Liver (tissue), 9 donors: ENCODE measurements around the gene CEP131. TPM values are rescaled to one million over a fixed set of nuclear protein-coding genes. Genes with fewer than 3 reads are reported as not detected.

Experiments used
- DNase-seq: peaks from one replicate; pipeline ENCODE4 v3.0.0-alpha.2; 2017; ENCODE audit warnings: low spot score
- H3K27ac ChIP-seq, 2 donors: one replicate each; pipeline ENCODE4 v1.7.0; 2013; ENCODE audit warnings: inconsistent platforms in 2 of 2, low read length in 2 of 2, control low read depth in 1 of 2, low read depth in 1 of 2, mild to moderate bottlenecking in 1 of 2
- H3K27me3 ChIP-seq, 4 donors: one replicate each; pipeline versions ENCODE4 v1.6.1 to v1.7.0; 2013; ENCODE audit warnings: low read length in 3 of 4, inconsistent platforms in 1 of 4, mild to moderate bottlenecking in 1 of 4, moderate library complexity in 1 of 4; ENCODE audit not compliant: control insufficient read depth in 4 of 4, insufficient read depth in 4 of 4
- H3K36me3 ChIP-seq, 4 donors: one replicate each; pipeline versions ENCODE4 v1.6.1 to v1.7.0; 2013; ENCODE audit warnings: low read length in 3 of 4, mild to moderate bottlenecking in 3 of 4, low read depth in 1 of 4, moderate library complexity in 1 of 4; ENCODE audit not compliant: control insufficient read depth in 4 of 4, insufficient read depth in 3 of 4
- H3K4me1 ChIP-seq, 4 donors: one replicate each; pipeline versions ENCODE4 v1.6.1 to v1.7.0; 2013; ENCODE audit warnings: low read length in 3 of 4, mild to moderate bottlenecking in 3 of 4, moderate library complexity in 1 of 4; ENCODE audit not compliant: control insufficient read depth in 4 of 4, insufficient read depth in 4 of 4
- H3K4me3 ChIP-seq, 3 donors: one replicate each; pipeline versions ENCODE4 v1.6.1 to v1.7.0; 2013; ENCODE audit warnings: low read length in 3 of 3, control low read depth in 1 of 3, low read depth in 1 of 3, mild to moderate bottlenecking in 1 of 3
- H3K9ac ChIP-seq, 2 donors: one replicate each; pipeline ENCODE4 v1.7.0; 2013; ENCODE audit warnings: low read length in 2 of 2, mild to moderate bottlenecking in 2 of 2, moderate library complexity in 2 of 2, control low read depth in 1 of 2, low read depth in 1 of 2
- H3K9me3 ChIP-seq, 4 donors: one replicate each; pipeline versions ENCODE4 v1.6.1 to v1.7.0; 2013; ENCODE audit warnings: low read length in 3 of 4; ENCODE audit not compliant: control insufficient read depth in 4 of 4
- EGR1 ChIP-seq, 2 donors: IDR thresholded peaks; 2 replicates each; pipeline ENCODE4 v1.6.1; 2016 to 2018; ENCODE audit warnings: antibody characterized with exemption in 2 of 2, low read depth in 2 of 2
- FOXA1 ChIP-seq: IDR thresholded peaks from 2 replicates; pipeline ENCODE4 v1.6.1; 2016; ENCODE audit warnings: antibody characterized with exemption
- FOXA2 ChIP-seq: IDR thresholded peaks from 2 replicates; pipeline ENCODE4 v1.6.1; 2016; ENCODE audit warnings: antibody characterized with exemption
- GABPA ChIP-seq, 2 donors: IDR thresholded peaks in 1 of 2; conservative IDR thresholded peaks in 1 of 2; 2 replicates each; pipeline ENCODE4 v1.6.1; 2016; ENCODE audit warnings: antibody characterized with exemption in 2 of 2, mild to moderate bottlenecking in 1 of 2, moderate library complexity in 1 of 2
- HNF4A ChIP-seq, 2 donors: conservative IDR thresholded peaks; 2 replicates each; pipeline ENCODE4 v1.6.1; 2016; ENCODE audit warnings: antibody characterized with exemption in 2 of 2, mild to moderate bottlenecking in 2 of 2
- HNF4G ChIP-seq: IDR thresholded peaks from 2 replicates; pipeline ENCODE4 v1.6.1; 2016; ENCODE audit warnings: antibody characterized with exemption
- JUND ChIP-seq, 2 donors: IDR thresholded peaks; 2 replicates each; pipeline ENCODE4 v1.6.1; 2016; ENCODE audit warnings: antibody characterized with exemption in 2 of 2
- NR2F2 ChIP-seq: IDR thresholded peaks from 2 replicates; pipeline ENCODE4 v1.6.1; 2016; ENCODE audit warnings: antibody characterized with exemption
- RAD21 ChIP-seq, 2 donors: IDR thresholded peaks; 2 replicates each; pipeline ENCODE4 v1.6.1; 2016; ENCODE audit warnings: antibody characterized with exemption in 2 of 2, mild to moderate bottlenecking in 2 of 2
- RXRA ChIP-seq, 2 donors: IDR thresholded peaks; 2 replicates each; pipeline ENCODE4 v1.6.1; 2017 to 2018; ENCODE audit warnings: antibody characterized with exemption in 2 of 2, mild to moderate bottlenecking in 1 of 2
- SP1 ChIP-seq: IDR thresholded peaks from 2 replicates; pipeline ENCODE4 v1.6.1; 2018; ENCODE audit warnings: antibody characterized with exemption, mild to moderate bottlenecking
- TAF1 ChIP-seq: conservative IDR thresholded peaks from 2 replicates; pipeline ENCODE4 v1.6.1; 2016; ENCODE audit warnings: antibody characterized with exemption, mild to moderate bottlenecking
- YY1 ChIP-seq: IDR thresholded peaks from 2 replicates; pipeline ENCODE4 v1.6.1; 2016; ENCODE audit warnings: antibody characterized with exemption, mild to moderate bottlenecking
- WGBS: extraction: QIAGEN DNeasy Blood & Tissue Kit; methylation state at CpG from one replicate; pipeline ENCODE4 v1.1.7; 2013; 5-methylcytosine and 5-hydroxymethylcytosine counted together
- polyA plus RNA-seq, 2 donors: library from polyadenylated mRNA; stranded (reverse) in 1 of 2; unstranded in 1 of 2; fragments of 200-250 nt in 1 of 2; fragments of >200 nt in 1 of 2; fragmentation: Nextera tagmentation in 1 of 2; extraction: Ambion mirVana in 1 of 2; gene quantifications; one replicate each; pipeline versions ENCODE4 v1.2.1 to v1.2.3, GENCODE V29; 2013 to 2015
- total RNA-seq, 2 donors: library from RNA; depleted of rRNA; stranded (reverse); fragments of >200 nt; gene quantifications; one replicate each; pipeline ENCODE4 v1.2.3, GENCODE V29; 2014
- TF ChIP-seq, protein P1 (sequence below): IDR thresholded peaks from 2 replicates; pipeline ENCODE4 v1.6.1; 2016; ENCODE audit warnings: antibody characterized with exemption, mild to moderate bottlenecking
- TF ChIP-seq, protein P2 (sequence below): IDR thresholded peaks from 2 replicates; pipeline ENCODE4 v1.6.1; 2016; ENCODE audit warnings: antibody characterized with exemption
- TF ChIP-seq, protein P3 (sequence below): IDR thresholded peaks from 2 replicates; pipeline ENCODE4 v1.6.1; 2016; ENCODE audit warnings: antibody characterized with exemption
- TF ChIP-seq, protein P4 (sequence below): IDR thresholded peaks from 2 replicates; pipeline ENCODE4 v1.6.1; 2016; ENCODE audit warnings: antibody characterized with exemption
- TF ChIP-seq, protein P5 (sequence below): fragments of 150-350 bp; IDR thresholded peaks from 2 replicates; pipeline ENCODE4 v1.5.1; 2017; ENCODE audit warnings: improper control_type of control experiment, low read depth, low read length; ENCODE audit not compliant: missing input control
- donor health status: healthy.
- donor health status: healthy.
- donor health status: healthy.
- donor health status: healthy.
- donor health status: healthy.

The CEP131 gene
- total and polyA plus RNA-seq, 4 donors = 0.71 to 6.3 (median 2.2) TPM

DNA sequence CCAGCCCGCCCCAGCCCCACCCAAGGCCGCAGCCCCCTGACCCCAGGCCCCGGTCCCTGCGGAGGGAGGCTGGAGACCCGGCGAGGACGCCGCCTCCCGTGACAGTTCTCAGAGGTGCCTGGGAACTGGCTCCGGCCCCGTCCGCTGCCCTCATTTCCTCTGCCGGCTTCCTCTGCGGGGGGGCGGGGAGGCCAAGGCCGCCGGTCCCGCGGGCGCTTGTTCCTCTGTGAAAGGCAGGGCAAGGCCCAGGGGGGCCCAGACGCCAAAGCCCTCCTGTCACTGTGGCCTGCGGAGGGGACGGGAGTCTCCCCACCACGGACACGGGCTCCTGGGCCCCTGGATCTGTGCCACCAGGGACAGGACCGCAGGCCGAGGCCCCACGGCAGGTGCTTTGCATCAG is 62.5 kb downstream of the CEP131 start:
- no peaks in the 10 kb centered on the region for H3K27me3 ChIP-seq
- no peak overlapping the region for H3K9ac ChIP-seq
- TF ChIP-seq, protein P1, sequence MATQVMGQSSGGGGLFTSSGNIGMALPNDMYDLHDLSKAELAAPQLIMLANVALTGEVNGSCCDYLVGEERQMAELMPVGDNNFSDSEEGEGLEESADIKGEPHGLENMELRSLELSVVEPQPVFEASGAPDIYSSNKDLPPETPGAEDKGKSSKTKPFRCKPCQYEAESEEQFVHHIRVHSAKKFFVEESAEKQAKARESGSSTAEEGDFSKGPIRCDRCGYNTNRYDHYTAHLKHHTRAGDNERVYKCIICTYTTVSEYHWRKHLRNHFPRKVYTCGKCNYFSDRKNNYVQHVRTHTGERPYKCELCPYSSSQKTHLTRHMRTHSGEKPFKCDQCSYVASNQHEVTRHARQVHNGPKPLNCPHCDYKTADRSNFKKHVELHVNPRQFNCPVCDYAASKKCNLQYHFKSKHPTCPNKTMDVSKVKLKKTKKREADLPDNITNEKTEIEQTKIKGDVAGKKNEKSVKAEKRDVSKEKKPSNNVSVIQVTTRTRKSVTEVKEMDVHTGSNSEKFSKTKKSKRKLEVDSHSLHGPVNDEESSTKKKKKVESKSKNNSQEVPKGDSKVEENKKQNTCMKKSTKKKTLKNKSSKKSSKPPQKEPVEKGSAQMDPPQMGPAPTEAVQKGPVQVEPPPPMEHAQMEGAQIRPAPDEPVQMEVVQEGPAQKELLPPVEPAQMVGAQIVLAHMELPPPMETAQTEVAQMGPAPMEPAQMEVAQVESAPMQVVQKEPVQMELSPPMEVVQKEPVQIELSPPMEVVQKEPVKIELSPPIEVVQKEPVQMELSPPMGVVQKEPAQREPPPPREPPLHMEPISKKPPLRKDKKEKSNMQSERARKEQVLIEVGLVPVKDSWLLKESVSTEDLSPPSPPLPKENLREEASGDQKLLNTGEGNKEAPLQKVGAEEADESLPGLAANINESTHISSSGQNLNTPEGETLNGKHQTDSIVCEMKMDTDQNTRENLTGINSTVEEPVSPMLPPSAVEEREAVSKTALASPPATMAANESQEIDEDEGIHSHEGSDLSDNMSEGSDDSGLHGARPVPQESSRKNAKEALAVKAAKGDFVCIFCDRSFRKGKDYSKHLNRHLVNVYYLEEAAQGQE = no peak
- TF ChIP-seq, protein P2, sequence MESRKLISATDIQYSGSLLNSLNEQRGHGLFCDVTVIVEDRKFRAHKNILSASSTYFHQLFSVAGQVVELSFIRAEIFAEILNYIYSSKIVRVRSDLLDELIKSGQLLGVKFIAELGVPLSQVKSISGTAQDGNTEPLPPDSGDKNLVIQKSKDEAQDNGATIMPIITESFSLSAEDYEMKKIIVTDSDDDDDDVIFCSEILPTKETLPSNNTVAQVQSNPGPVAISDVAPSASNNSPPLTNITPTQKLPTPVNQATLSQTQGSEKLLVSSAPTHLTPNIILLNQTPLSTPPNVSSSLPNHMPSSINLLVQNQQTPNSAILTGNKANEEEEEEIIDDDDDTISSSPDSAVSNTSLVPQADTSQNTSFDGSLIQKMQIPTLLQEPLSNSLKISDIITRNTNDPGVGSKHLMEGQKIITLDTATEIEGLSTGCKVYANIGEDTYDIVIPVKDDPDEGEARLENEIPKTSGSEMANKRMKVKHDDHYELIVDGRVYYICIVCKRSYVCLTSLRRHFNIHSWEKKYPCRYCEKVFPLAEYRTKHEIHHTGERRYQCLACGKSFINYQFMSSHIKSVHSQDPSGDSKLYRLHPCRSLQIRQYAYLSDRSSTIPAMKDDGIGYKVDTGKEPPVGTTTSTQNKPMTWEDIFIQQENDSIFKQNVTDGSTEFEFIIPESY = no peak
- TF ChIP-seq, protein P3, sequence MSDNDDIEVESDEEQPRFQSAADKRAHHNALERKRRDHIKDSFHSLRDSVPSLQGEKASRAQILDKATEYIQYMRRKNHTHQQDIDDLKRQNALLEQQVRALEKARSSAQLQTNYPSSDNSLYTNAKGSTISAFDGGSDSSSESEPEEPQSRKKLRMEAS = no peak
- no peak for TF ChIP-seq FOXA1
- no peak for TF ChIP-seq HNF4G
- no peak for TF ChIP-seq YY1
- no peak for TF ChIP-seq TAF1
- no peak for TF ChIP-seq JUND (IDR thresholded peaks at IDR 0.05)
- TF ChIP-seq SP1 = no peak
- TF ChIP-seq HNF4A (conservative IDR thresholded peaks at IDR 0.05) = no peak
- TF ChIP-seq GABPA (IDR thresholded peaks at IDR 0.05 in 1 of 2, conservative IDR thresholded peaks at IDR 0.05 in 1 of 2) = no peak
- TF ChIP-seq NR2F2 = no peak
- TF ChIP-seq, protein P4, sequence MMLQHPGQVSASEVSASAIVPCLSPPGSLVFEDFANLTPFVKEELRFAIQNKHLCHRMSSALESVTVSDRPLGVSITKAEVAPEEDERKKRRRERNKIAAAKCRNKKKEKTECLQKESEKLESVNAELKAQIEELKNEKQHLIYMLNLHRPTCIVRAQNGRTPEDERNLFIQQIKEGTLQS = no peak
- no peak for TF ChIP-seq FOXA2
- TF ChIP-seq, protein P5, sequence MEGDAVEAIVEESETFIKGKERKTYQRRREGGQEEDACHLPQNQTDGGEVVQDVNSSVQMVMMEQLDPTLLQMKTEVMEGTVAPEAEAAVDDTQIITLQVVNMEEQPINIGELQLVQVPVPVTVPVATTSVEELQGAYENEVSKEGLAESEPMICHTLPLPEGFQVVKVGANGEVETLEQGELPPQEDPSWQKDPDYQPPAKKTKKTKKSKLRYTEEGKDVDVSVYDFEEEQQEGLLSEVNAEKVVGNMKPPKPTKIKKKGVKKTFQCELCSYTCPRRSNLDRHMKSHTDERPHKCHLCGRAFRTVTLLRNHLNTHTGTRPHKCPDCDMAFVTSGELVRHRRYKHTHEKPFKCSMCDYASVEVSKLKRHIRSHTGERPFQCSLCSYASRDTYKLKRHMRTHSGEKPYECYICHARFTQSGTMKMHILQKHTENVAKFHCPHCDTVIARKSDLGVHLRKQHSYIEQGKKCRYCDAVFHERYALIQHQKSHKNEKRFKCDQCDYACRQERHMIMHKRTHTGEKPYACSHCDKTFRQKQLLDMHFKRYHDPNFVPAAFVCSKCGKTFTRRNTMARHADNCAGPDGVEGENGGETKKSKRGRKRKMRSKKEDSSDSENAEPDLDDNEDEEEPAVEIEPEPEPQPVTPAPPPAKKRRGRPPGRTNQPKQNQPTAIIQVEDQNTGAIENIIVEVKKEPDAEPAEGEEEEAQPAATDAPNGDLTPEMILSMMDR = no peak
- no peak for TF ChIP-seq RXRA (IDR thresholded peaks at IDR 0.05)
- no peak for TF ChIP-seq RAD21 (IDR thresholded peaks at IDR 0.05)
- no peak for TF ChIP-seq EGR1 (IDR thresholded peaks at IDR 0.05; ENCODE audit: low read depth in 2 of 2)
- H3K4me1 ChIP-seq = peaks cover 0 to 4% (median 1%) of the 10 kb centered on the region in 4 donors
- no peak overlapping the region for H3K27ac ChIP-seq
- H3K9me3 ChIP-seq = no peaks in the 10 kb centered on the region
- WGBS = 53% methylated on average over 28 of the region's 28 CpGs
- H3K36me3 ChIP-seq = no peaks in the 10 kb centered on the region
- DNase-seq = no peak
- peak overlapping the region in 1 of 3 donors; percentile 16 for H3K4me3 ChIP-seq
